Caki2 (cell line): ENCODE results near the gene MRPS35. TPM values are rescaled to one million over a fixed set of nuclear protein-coding genes. Genes with fewer than 3 reads are reported as not detected.

Experiments
- DNase-seq: peaks from one replicate; pipeline ENCODE4 v3.0.0-alpha.2; 2015; ENCODE audit warnings: low read depth
- in situ Hi-C: cut with HindIII; loops from 2 replicates; pipeline ENCODE4 v1.10.0; 2016; ENCODE audit warnings: low sequenced_read_pairs, low pct_unique_long_range_greater_than_20kb, mixed read lengths
- total RNA-seq: library from RNA; depleted of rRNA; stranded (reverse); fragments of >200 nt; shearing (Covaris generic); gene quantifications from 2 replicates; pipeline ENCODE4 v1.2.3, GENCODE V29; 2014; ENCODE audit warnings: low replicate concordance; rRNA removed

Gene MRPS35
- total RNA-seq, 1 experiment from 2014 or later = 59.5 TPM

- in situ Hi-C loops = no loop called here
- no peak for DNase-seq
Measured at GRCh38 chr12:27794818-27795584, 84.4 kb downstream of the MRPS35 start.

GRCh38 chr12:27796128-27796527 is 85.5 kb downstream of the MRPS35 start:
- in situ Hi-C loops = no loop called here

GRCh38 chr12:27797301-27798025 is 86.8 kb downstream of the MRPS35 start:
- in situ Hi-C loops = no loop called here
- DNase-seq = no peak

More at GRCh38 chr12:27796128-27796527, 85.5 kb downstream of the MRPS35 start:
- DNase-seq = no peak

GRCh38 chr12:27800819-27801218 is 90.2 kb downstream of the MRPS35 start:
- in situ Hi-C loops = no loop called here

GRCh38 chr12:27801630-27802029 is 91.0 kb downstream of the MRPS35 start:
- in situ Hi-C loops = no loop called here
- DNase-seq = no peak

More at GRCh38 chr12:27800819-27801218, 90.2 kb downstream of the MRPS35 start:
- DNase-seq = no peak

- in situ Hi-C loops = no loop called here
- DNase-seq = no peak
Measured at GRCh38 chr12:27802511-27802910, 91.9 kb downstream of the MRPS35 start.

- no peak for DNase-seq
Measured at GRCh38 chr12:27802936-27803335, 92.3 kb downstream of the MRPS35 start.

GRCh38 chr12:27805238-27805637 is 94.6 kb downstream of the MRPS35 start:
- DNase-seq = no peak
- in situ Hi-C loops = no loop called here

More at GRCh38 chr12:27802936-27803335, 92.3 kb downstream of the MRPS35 start:
- in situ Hi-C loops = no loop called here

Other genes starting within 250 kb of the MRPS35 start
- 50.7 and 55.8 TPM in 2 replicates for gene PPFIBP1, start 186.6 kb upstream of the MRPS35 start, total RNA-seq
- not detected in 2 replicates for gene REP15, start 14.4 kb upstream of the MRPS35 start, total RNA-seq
- gene KLHL42, start 69.4 kb downstream of the MRPS35 start, total RNA-seq = 12.8 and 19.7 TPM in 2 replicates
- not detected in 2 replicates for gene MANSC4, start 69.4 kb downstream of the MRPS35 start, total RNA-seq